ENCODE measurements around the gene EGFR.
A peak's percentile ranks its signal among the peaks of the same experiment; 100 is the strongest.

Gene EGFR

DNA sequence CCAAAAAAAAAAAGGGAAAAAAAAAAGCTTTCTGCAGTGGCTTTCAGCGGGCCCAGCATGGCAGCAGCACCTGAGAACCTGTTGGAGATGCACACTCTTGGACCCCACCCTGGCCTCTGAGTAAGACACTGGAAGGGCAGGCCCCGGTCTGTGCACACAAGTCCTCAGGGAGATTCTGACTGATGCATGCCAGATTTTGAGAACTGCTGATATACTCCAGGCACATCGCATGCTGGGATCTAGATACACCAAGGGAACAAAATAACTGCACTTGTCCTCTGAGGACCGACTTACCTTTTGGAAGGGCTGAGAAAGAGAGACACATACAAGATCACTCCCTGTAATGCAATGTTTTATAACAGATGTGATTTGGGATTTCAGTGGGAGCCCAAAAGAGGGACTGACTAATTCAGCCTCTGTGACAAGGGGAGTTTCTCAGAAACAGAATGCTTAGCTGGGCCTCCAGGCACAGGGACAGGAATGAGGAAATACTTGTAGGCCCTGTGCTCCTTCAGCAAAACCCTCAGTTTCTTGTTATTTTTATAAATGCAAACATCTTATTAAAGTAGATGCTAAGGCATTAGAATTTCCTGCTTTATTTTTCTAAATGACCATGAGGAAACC lies 8.2 kb downstream of the EGFR start:
- peak; percentile 78 for DNase-seq (ENCODE audit: low spot score)
- peak overlapping the region; percentile 11 for H3K4me3 ChIP-seq
- peak overlapping the region; percentile 62 to 76 for H3K27ac ChIP-seq
- TF ChIP-seq, protein P1, sequence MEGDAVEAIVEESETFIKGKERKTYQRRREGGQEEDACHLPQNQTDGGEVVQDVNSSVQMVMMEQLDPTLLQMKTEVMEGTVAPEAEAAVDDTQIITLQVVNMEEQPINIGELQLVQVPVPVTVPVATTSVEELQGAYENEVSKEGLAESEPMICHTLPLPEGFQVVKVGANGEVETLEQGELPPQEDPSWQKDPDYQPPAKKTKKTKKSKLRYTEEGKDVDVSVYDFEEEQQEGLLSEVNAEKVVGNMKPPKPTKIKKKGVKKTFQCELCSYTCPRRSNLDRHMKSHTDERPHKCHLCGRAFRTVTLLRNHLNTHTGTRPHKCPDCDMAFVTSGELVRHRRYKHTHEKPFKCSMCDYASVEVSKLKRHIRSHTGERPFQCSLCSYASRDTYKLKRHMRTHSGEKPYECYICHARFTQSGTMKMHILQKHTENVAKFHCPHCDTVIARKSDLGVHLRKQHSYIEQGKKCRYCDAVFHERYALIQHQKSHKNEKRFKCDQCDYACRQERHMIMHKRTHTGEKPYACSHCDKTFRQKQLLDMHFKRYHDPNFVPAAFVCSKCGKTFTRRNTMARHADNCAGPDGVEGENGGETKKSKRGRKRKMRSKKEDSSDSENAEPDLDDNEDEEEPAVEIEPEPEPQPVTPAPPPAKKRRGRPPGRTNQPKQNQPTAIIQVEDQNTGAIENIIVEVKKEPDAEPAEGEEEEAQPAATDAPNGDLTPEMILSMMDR (IDR thresholded peaks at IDR 0.05): no peak

DNA sequence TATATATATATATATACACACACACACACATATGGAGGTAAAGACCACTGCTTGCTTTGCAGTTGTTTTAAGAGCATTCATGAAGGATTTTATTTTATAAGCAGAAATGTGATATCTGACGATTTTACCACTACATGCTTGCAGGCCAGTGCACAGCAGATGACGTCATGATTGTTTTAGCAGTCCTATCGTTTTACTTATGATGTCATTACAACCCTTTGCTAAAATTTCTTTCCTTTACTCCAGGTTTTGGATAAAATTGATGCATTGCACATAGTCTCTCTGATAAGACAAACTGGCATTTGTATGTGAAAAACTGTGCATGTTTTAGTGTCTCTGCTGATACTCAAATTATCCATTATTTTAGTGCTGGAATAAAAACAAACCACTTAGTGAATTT lies 9.2 kb downstream of the EGFR start:
- no peak for DNase-seq (ENCODE audit: low spot score)
- TF ChIP-seq, protein P1 (IDR thresholded peaks at IDR 0.05): no peak
- H3K27ac ChIP-seq: no peak overlapping the region
- H3K4me3 ChIP-seq: no peak overlapping the region

DNA sequence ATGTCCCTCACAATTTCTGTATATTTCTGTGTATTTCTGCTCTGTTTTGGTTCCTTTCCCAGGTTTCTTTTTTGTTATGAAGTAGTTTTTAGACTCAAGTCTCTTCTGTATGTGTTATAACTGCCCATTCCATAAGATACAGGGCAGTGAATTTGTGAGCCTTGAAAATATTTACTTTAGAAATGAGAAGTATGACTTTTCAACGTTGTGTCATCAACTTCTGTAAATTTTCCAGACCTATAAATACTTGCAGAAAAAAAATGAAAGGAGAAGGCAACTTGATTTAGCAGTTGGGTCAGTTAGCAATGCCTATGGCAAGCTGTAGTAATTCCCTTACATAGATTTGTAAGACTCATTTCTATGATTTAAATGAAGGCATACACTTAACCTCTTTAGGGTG lies 11.5 kb downstream of the EGFR start:
- TF ChIP-seq, protein P1 (IDR thresholded peaks at IDR 0.05): no peak
- no peak for DNase-seq (ENCODE audit: low spot score)
- Histone ChIP-seq H3K4me3 (no peak overlapping the region), H3K27ac (peak overlapping the region; percentile 32 to 65)

DNA sequence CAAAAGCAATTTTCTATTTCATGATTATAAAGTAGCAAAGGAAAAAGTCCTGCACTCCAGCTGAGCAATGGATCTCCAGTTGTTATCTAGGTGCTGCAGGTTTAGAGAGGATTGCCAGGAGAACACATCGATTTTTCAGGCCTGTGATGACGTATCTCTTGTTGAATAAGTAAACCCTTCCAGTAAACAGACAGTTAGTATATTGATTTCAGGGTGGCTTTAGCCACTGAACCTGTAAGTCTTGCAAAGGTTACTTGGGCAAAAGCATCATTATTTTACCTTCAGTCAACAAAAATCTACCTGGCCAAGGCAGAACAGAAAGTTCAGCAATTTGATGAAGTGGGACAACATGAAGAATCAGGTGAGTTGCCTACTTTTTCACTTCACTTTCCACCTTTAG lies 12.3 kb downstream of the EGFR start:
- DNase-seq (ENCODE audit: low spot score): no peak

DNA sequence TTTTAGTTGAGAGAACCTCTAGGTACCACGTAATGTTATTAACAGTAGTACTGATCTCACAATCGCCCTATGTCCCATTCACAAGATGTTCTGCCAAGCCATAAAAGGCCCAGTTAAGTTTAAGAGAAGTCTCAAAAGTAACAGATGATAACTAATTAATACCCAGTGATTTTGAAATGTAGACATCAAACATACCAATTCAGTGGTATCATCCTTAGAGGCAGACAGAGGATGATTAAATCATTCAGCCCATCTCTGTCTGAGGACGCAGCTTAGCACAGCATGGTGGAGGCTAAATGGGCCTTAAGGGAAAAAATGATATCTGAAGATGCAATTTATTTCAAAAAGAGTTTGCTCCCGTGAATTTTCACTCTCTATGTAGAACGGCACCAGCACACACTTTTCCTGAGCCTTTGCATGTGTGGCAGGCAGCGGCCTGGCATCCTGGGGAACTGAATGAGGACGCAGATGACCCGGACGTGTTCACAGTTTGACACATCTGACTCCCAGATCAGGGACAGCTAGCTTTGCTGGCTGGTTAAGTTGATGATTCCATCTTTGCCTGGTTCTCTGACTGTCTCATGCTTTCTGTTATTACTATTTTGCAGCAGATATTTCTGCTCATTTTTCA lies 13.4 kb downstream of the EGFR start:
- H3K27ac ChIP-seq: peak overlapping the region in 1 of 2 donors; percentile 8
- TF ChIP-seq, protein P1 (IDR thresholded peaks at IDR 0.05): no peak
- DNase-seq (ENCODE audit: low spot score): no peak
- H3K4me3 ChIP-seq: no peak overlapping the region

More for the DNA sequence above, 12.3 kb downstream of the EGFR start:
- TF ChIP-seq, protein P1 (IDR thresholded peaks at IDR 0.05): no peak
- Histone ChIP-seq H3K27ac (peak overlapping the region; percentile 32 to 65), H3K4me3 (no peak overlapping the region)

DNA sequence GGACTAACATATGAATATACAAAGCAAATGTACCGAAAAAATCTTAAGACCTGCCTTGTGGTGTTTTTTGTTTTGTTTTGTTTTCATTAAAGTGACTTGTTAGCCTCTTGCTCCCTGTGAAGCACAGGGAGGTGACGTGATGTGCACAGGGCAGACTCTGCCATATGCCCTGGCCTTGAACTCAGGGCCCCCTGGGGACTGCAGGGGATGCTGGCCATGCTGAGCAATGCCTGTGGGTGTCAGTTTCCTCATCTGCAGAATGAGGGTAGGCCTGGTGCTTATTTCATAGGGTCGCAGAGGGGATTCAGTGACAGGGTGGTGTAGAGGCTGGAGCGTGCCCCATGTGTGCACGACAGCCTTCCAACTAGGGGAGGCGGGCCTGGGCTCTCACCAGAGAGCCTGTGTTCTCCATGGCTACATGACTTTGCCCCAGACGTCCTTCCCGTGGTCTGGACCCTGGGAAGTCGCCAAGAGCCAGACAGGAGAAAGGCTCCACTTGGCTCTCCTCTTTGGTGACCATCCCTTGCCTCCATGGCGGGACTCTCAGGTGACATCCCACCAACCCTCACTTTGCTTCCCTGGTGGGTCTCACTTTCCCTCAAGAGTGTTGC lies 14.5 kb downstream of the EGFR start:
- no peak overlapping the region for H3K27ac ChIP-seq

More for the DNA sequence above, 14.5 kb downstream of the EGFR start:
- H3K4me3 ChIP-seq: no peak overlapping the region
- TF ChIP-seq, protein P1 (IDR thresholded peaks at IDR 0.05): no peak
- DNase-seq (ENCODE audit: low spot score): peak; percentile 57

Measured in coronary artery (tissue), 2 donors.